Measurements from ENCODE around the gene TBC1D25.

The TBC1D25 gene

GRCh38 chrX:48578661-48579128, 39.2 kb downstream of the TBC1D25 start:
- H3K36me3 ChIP-seq (ENCODE audit: control insufficient read depth in 2 of 2, insufficient read depth in 2 of 2, low read length in 2 of 2), result peaks cover 26 to 27% of the 10 kb centered on the region in 2 donors
- no peaks in the 10 kb centered on the region for H3K9me3 ChIP-seq (ENCODE audit: control insufficient read depth in 2 of 2, low read length in 2 of 2)
- no peaks in the 10 kb centered on the region for H3K27me3 ChIP-seq (ENCODE audit: control insufficient read depth in 2 of 2, insufficient read depth in 2 of 2, low read length in 2 of 2)
- no peak overlapping the region for H3K4me3 ChIP-seq (ENCODE audit: low read length in 2 of 2)
- peaks cover 14 to 15% of the 10 kb centered on the region in 2 donors for H3K4me1 ChIP-seq (ENCODE audit: control insufficient read depth in 2 of 2, insufficient read depth in 2 of 2, low read length in 2 of 2)
- H3K27ac ChIP-seq (ENCODE audit: low read depth in 2 of 2, low read length in 2 of 2), result no peak overlapping the region
- H3K9ac ChIP-seq (ENCODE audit: low read depth in 1 of 2, low read length in 2 of 2), result no peak overlapping the region

GRCh38 chrX:48579259-48579658, 39.7 kb downstream of the TBC1D25 start:
- no peak overlapping the region for H3K4me3 ChIP-seq (ENCODE audit: low read length in 2 of 2)
- no peak overlapping the region for H3K27ac ChIP-seq (ENCODE audit: low read depth in 2 of 2, low read length in 2 of 2)
- H3K36me3 ChIP-seq (ENCODE audit: control insufficient read depth in 2 of 2, insufficient read depth in 2 of 2, low read length in 2 of 2), result peaks cover 26 to 27% of the 10 kb centered on the region in 2 donors
- H3K9ac ChIP-seq (ENCODE audit: low read depth in 1 of 2, low read length in 2 of 2), result no peak overlapping the region
- peaks cover 14 to 15% of the 10 kb centered on the region in 2 donors for H3K4me1 ChIP-seq (ENCODE audit: control insufficient read depth in 2 of 2, insufficient read depth in 2 of 2, low read length in 2 of 2)
- no peaks in the 10 kb centered on the region for H3K27me3 ChIP-seq (ENCODE audit: control insufficient read depth in 2 of 2, insufficient read depth in 2 of 2, low read length in 2 of 2)
- no peaks in the 10 kb centered on the region for H3K9me3 ChIP-seq (ENCODE audit: control insufficient read depth in 2 of 2, low read length in 2 of 2)

DNA sequence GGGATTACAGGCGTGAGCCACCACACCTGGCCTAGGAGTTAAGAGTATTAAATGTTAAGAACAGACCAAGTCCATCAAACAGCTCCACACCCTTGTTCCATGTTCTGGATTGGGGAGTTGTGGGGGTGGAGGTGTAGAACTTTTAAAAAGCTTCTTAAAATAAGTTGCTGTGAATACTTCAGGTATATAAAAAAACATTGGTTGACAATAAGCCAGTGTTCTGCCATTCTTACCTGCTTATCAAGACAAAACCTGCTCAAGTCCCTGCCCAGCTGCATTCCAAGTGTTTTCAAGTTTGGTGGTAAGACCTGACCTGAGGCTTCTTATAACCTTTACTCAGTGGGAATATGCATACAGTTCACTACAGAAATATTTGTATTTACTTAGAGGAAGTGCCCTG, 41.1 kb downstream of the TBC1D25 start:
- H3K27me3 ChIP-seq (ENCODE audit: control insufficient read depth in 2 of 2, insufficient read depth in 2 of 2, low read length in 2 of 2), result no peaks in the 10 kb centered on the region
- H3K9me3 ChIP-seq (ENCODE audit: control insufficient read depth in 2 of 2, low read length in 2 of 2), result no peaks in the 10 kb centered on the region
- no peak overlapping the region for H3K4me3 ChIP-seq (ENCODE audit: low read length in 2 of 2)
- H3K9ac ChIP-seq (ENCODE audit: low read depth in 1 of 2, low read length in 2 of 2), result no peak overlapping the region
- H3K27ac ChIP-seq (ENCODE audit: low read depth in 2 of 2, low read length in 2 of 2), result no peak overlapping the region
- peaks cover 8% of the 10 kb centered on the region in 2 donors for H3K4me1 ChIP-seq (ENCODE audit: control insufficient read depth in 2 of 2, insufficient read depth in 2 of 2, low read length in 2 of 2)
- H3K36me3 ChIP-seq (ENCODE audit: control insufficient read depth in 2 of 2, insufficient read depth in 2 of 2, low read length in 2 of 2), result peaks cover 20 to 22% of the 10 kb centered on the region in 2 donors

GRCh38 chrX:48584698-48585097, 45.2 kb downstream of the TBC1D25 start:
- no peaks in the 10 kb centered on the region for H3K36me3 ChIP-seq (ENCODE audit: control insufficient read depth in 2 of 2, insufficient read depth in 2 of 2, low read length in 2 of 2)
- H3K27me3 ChIP-seq (ENCODE audit: control insufficient read depth in 2 of 2, insufficient read depth in 2 of 2, low read length in 2 of 2), result peaks cover 0 to under 1% of the 10 kb centered on the region in 2 donors
- no peak overlapping the region for H3K27ac ChIP-seq (ENCODE audit: low read depth in 2 of 2, low read length in 2 of 2)
- H3K4me3 ChIP-seq (ENCODE audit: low read length in 2 of 2), result no peak overlapping the region
- no peak overlapping the region for H3K9ac ChIP-seq (ENCODE audit: low read depth in 1 of 2, low read length in 2 of 2)
- no peaks in the 10 kb centered on the region for H3K9me3 ChIP-seq (ENCODE audit: control insufficient read depth in 2 of 2, low read length in 2 of 2)
- no peaks in the 10 kb centered on the region for H3K4me1 ChIP-seq (ENCODE audit: control insufficient read depth in 2 of 2, insufficient read depth in 2 of 2, low read length in 2 of 2)

DNA sequence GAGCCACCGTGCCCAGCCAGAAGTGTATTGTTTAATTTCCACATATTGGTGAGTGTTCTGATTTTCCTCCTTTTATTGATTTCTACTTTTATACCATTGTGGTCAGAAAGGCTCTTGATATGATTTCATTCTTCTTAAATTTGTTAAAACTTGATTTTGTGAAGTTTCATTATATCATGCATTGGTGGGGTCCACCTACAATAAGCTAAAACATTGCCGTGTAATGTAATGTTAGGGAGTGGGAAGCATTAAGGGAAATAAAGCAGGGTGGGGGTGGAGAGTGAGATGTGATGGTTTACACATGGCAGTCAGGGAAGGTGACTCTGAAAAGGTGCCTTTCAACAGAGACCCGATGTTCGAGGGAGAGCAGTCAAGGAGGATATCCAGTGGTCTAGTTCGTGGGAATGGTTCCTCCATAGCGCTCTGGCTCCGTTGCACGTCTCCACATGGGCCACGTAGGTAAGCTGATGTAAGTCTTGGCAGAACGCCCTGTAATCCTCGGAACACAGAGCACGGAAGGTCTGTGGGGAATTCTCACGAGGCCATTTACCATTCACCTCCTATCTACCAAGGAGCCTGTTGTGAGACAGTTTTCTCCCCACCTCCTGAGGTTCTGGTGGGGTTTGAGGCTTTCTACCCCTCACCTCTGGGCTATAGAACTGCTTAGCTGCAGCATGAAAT, 50.1 kb downstream of the TBC1D25 start:
- H3K9me3 ChIP-seq (ENCODE audit: control insufficient read depth in 2 of 2, low read length in 2 of 2), result no peaks in the 10 kb centered on the region
- no peaks in the 10 kb centered on the region for H3K4me1 ChIP-seq (ENCODE audit: control insufficient read depth in 2 of 2, insufficient read depth in 2 of 2, low read length in 2 of 2)
- no peak overlapping the region for H3K9ac ChIP-seq (ENCODE audit: low read depth in 1 of 2, low read length in 2 of 2)
- peaks cover 0 to 3% of the 10 kb centered on the region in 2 donors for H3K27me3 ChIP-seq (ENCODE audit: control insufficient read depth in 2 of 2, insufficient read depth in 2 of 2, low read length in 2 of 2)
- H3K36me3 ChIP-seq (ENCODE audit: control insufficient read depth in 2 of 2, insufficient read depth in 2 of 2, low read length in 2 of 2), result no peaks in the 10 kb centered on the region
- no peak overlapping the region for H3K27ac ChIP-seq (ENCODE audit: low read depth in 2 of 2, low read length in 2 of 2)
- no peak overlapping the region for H3K4me3 ChIP-seq (ENCODE audit: low read length in 2 of 2)

DNA sequence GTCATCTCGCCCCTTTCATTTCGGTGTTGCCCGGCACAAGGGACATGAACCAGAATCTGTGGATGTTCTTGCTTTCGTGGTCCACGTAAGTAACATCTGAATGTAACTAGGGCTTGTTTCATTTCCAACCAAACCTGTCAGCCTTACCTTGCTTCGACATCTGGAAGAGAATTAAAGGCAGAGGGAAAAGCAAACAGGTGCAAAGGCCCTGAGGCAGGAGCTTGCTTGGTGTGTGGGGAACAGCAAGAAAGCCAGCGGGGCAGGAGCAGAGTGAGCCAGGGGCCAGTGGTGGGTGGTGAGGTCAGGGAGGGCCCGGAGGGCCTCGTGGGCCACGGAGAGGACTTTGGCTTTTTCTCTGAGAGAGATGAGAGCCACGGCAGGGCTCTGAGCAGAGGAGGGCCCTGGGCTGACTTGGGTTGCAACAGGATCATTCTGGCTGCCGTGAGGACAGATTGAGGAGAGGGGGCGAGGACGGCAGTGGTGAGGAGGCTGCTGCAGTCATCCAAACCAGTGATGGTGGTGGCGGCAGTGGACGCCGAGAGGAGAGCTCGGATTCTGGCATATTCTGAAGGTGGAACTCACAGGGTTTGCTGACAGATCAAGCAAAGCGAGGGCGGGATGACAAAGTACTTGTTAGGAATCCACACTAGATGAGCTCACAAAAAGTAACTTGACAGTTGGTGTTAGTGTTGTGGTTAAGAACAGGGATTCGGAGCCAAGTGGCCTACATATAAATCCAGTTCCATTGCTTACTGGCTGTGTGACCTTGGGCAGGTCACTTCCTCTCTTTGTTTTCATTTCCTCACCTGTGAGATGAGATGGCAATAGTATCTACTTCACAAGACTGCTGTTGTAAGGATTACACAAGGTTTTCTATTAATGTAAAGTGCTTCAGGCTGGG, 50.9 kb downstream of the TBC1D25 start:
- Histone ChIP-seq H3K27ac (ENCODE audit: low read depth in 2 of 2, low read length in 2 of 2) (no peak overlapping the region), H3K9ac (ENCODE audit: low read depth in 1 of 2, low read length in 2 of 2) (no peak overlapping the region), H3K4me3 (ENCODE audit: low read length in 2 of 2) (no peak overlapping the region), H3K9me3 (ENCODE audit: control insufficient read depth in 2 of 2, low read length in 2 of 2) (no peaks in the 10 kb centered on the region), H3K27me3 (ENCODE audit: control insufficient read depth in 2 of 2, insufficient read depth in 2 of 2, low read length in 2 of 2) (peaks cover 0 to 3% of the 10 kb centered on the region in 2 donors), H3K4me1 (ENCODE audit: control insufficient read depth in 2 of 2, insufficient read depth in 2 of 2, low read length in 2 of 2) (no peaks in the 10 kb centered on the region), H3K36me3 (ENCODE audit: control insufficient read depth in 2 of 2, insufficient read depth in 2 of 2, low read length in 2 of 2) (no peaks in the 10 kb centered on the region)

DNA sequence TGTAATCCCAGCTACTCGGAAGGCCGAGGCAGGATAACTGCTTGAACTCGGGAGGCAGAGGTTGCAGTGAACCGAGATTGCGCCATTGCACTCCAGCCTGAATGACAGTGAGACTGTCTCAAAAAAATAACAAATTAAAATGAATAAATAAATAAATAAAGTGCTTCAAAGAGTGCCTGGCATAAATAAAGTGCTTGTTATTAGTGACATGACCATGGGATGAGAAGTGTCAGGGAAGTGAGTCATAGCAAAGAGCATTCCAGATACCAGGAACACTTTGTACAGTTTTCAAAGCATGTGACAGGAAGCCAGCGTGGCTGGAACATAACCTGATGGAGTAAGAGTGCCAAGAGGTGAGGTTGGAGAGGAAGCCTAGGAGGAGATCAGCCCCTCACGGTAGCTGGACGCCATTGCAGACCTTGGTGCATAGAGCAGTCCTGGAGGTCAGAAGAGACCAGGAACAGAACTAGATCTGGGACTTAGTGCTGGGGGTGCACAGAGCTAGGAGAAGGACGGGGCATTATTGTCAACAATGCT, 51.8 kb downstream of the TBC1D25 start:
- Histone ChIP-seq H3K27ac (ENCODE audit: low read depth in 2 of 2, low read length in 2 of 2) (no peak overlapping the region), H3K36me3 (ENCODE audit: control insufficient read depth in 2 of 2, insufficient read depth in 2 of 2, low read length in 2 of 2) (no peaks in the 10 kb centered on the region), H3K4me3 (ENCODE audit: low read length in 2 of 2) (no peak overlapping the region), H3K9me3 (ENCODE audit: control insufficient read depth in 2 of 2, low read length in 2 of 2) (no peaks in the 10 kb centered on the region), H3K27me3 (ENCODE audit: control insufficient read depth in 2 of 2, insufficient read depth in 2 of 2, low read length in 2 of 2) (peaks cover 0 to 3% of the 10 kb centered on the region in 2 donors), H3K4me1 (ENCODE audit: control insufficient read depth in 2 of 2, insufficient read depth in 2 of 2, low read length in 2 of 2) (no peaks in the 10 kb centered on the region), H3K9ac (ENCODE audit: low read depth in 1 of 2, low read length in 2 of 2) (no peak overlapping the region)

- no peak overlapping the region for H3K27ac ChIP-seq (ENCODE audit: low read depth in 2 of 2, low read length in 2 of 2)
- H3K4me3 ChIP-seq (ENCODE audit: low read length in 2 of 2), result no peak overlapping the region
- no peaks in the 10 kb centered on the region for H3K4me1 ChIP-seq (ENCODE audit: control insufficient read depth in 2 of 2, insufficient read depth in 2 of 2, low read length in 2 of 2)
- H3K36me3 ChIP-seq (ENCODE audit: control insufficient read depth in 2 of 2, insufficient read depth in 2 of 2, low read length in 2 of 2), result no peaks in the 10 kb centered on the region
- H3K27me3 ChIP-seq (ENCODE audit: control insufficient read depth in 2 of 2, insufficient read depth in 2 of 2, low read length in 2 of 2), result peaks cover 0 to 3% of the 10 kb centered on the region in 2 donors
- H3K9ac ChIP-seq (ENCODE audit: low read depth in 1 of 2, low read length in 2 of 2), result no peak overlapping the region
- no peaks in the 10 kb centered on the region for H3K9me3 ChIP-seq (ENCODE audit: control insufficient read depth in 2 of 2, low read length in 2 of 2)
Observed at GRCh38 chrX:48592971-48593370, 53.5 kb downstream of the TBC1D25 start.

DNA sequence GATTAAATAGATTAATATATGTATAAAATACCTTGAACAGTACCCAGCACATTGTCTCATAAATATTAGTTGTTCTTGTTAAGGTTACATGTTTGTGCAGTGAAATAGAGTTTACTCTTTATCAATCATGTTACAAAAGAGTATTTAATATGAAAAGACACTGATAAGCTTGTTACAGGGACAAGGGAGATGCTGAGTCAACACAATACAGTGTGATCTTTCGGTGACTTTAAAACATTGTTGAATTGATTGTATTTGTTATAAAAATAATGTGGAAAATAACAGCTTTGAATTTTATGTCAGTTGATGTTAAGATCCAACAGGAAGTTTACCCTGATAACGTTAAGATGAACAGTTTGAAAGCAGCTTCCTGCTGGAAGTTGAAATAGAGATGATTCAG, 56.4 kb downstream of the TBC1D25 start:
- no peak overlapping the region for H3K4me3 ChIP-seq (ENCODE audit: low read length in 2 of 2)
- H3K27me3 ChIP-seq (ENCODE audit: control insufficient read depth in 2 of 2, insufficient read depth in 2 of 2, low read length in 2 of 2), result no peaks in the 10 kb centered on the region
- peaks cover 3 to 16% of the 10 kb centered on the region in 2 donors for H3K36me3 ChIP-seq (ENCODE audit: control insufficient read depth in 2 of 2, insufficient read depth in 2 of 2, low read length in 2 of 2)
- no peak overlapping the region for H3K9ac ChIP-seq (ENCODE audit: low read depth in 1 of 2, low read length in 2 of 2)
- peaks cover 7 to 8% of the 10 kb centered on the region in 2 donors for H3K4me1 ChIP-seq (ENCODE audit: control insufficient read depth in 2 of 2, insufficient read depth in 2 of 2, low read length in 2 of 2)
- H3K27ac ChIP-seq (ENCODE audit: low read depth in 2 of 2, low read length in 2 of 2), result no peak overlapping the region
- no peaks in the 10 kb centered on the region for H3K9me3 ChIP-seq (ENCODE audit: control insufficient read depth in 2 of 2, low read length in 2 of 2)
